K562 (cell line): ENCODE results near the gene RPS28. TPM values are rescaled to one million over a fixed set of nuclear protein-coding genes. Genes with fewer than 3 reads are reported as not detected.

Experiments used
- CTCF ChIP-seq, 3 experiments: IDR thresholded peaks in 2 of 3; conservative IDR thresholded peaks in 1 of 3; 2 replicates each; pipeline ENCODE4 v1.5.1; 2011 to 2012; ENCODE audit warnings: low read length in 3 of 3, mild to moderate bottlenecking in 3 of 3, control low read depth in 2 of 3, improper control_type of control experiment in 1 of 3, inconsistent platforms in 1 of 3, low read depth in 1 of 3, mixed read lengths in 1 of 3, moderate library complexity in 1 of 3; ENCODE audit not compliant: insufficient read depth in 2 of 3
- NEUROD1 ChIP-seq: fragments of 150-350 bp; IDR thresholded peaks from 2 replicates; pipeline ENCODE4 v1.6.1; 2014; ENCODE audit warnings: borderline replicate concordance, low read length, low read depth; ENCODE audit not compliant: partially characterized antibody
- RBM25 ChIP-seq: fragments of 200-400 bp; formaldehyde crosslinking; IDR thresholded peaks from 2 replicates; pipeline ENCODE4 v1.6.1; 2018; ENCODE audit warnings: low read length, low read depth, moderate library complexity; ENCODE audit not compliant: severe bottlenecking
- ZNF518B ChIP-seq: fragments of 250-450 bp; sonication (Bioruptor Pico); IDR thresholded peaks from 2 replicates; pipeline ENCODE4 v1.5.0; 2021; ENCODE audit warnings: mild to moderate bottlenecking, moderate library complexity
- ZNF740 ChIP-seq, 3 experiments: fragments of 200-800 bp in 1 of 3; sonication (Bioruptor generic) in 1 of 3; sonication (generic) in 1 of 3; formaldehyde crosslinking in 1 of 3; IDR thresholded peaks; 2 replicates each; pipeline versions ENCODE4 v1.6.1 to v1.8.0; 2016 to 2022; ENCODE audit warnings: mild to moderate bottlenecking in 2 of 3, missing compliant biosample characterization in 2 of 3, missing genetic modification characterization in 2 of 3, missing genetic modification reagents in 1 of 3
- ZZZ3 ChIP-seq: fragments of 450-650 bp; IDR thresholded peaks from 2 replicates; pipeline ENCODE4 v1.6.1; 2016; ENCODE audit warnings: antibody characterized with exemption, mild to moderate bottlenecking, moderate library complexity
- polyA plus RNA-seq, 8 experiments: library from polyadenylated mRNA; depleted of rRNA in 4 of 8; stranded (reverse) in 5 of 8; unstranded in 3 of 8; fragments of >200 nt; fragmentation: Nextera tagmentation in 2 of 8; fragmentation: Illumina TruSeq in 1 of 8; extraction: Ambion mirVana in 2 of 8; extraction: Trizol in 1 of 8; gene quantifications; 2 replicates each; pipeline versions ENCODE4 v1.2.1 to v1.2.3, GENCODE V29; 2011 to 2014; ENCODE audit warnings: inconsistent platforms in 1 of 8, missing spikeins in 1 of 8
- total RNA-seq, 7 experiments: library from RNA; depleted of rRNA in 6 of 7; stranded (reverse); fragments of >200 nt in 6 of 7; fragmentation: Illumina TruSeq in 2 of 7; extraction: Trizol in 2 of 7; gene quantifications; 2 replicates each; pipeline versions ENCODE4 v1.2.1 to v1.2.3, GENCODE V29; 2011 to 2021; ENCODE audit warnings: low replicate concordance in 1 of 7
- TF ChIP-seq, protein P1 (sequence below): fragments of 250-450 bp; sonication (Bioruptor Pico); IDR thresholded peaks from 2 replicates; pipeline ENCODE4 v1.5.0; 2022; ENCODE audit warnings: mild to moderate bottlenecking
- TF ChIP-seq, protein P2 (sequence below): fragments of 150-350 bp; IDR thresholded peaks from 2 replicates; pipeline ENCODE4 v1.6.1; 2014; ENCODE audit warnings: low read depth, mild to moderate bottlenecking, low read length, borderline replicate concordance
- TF ChIP-seq, protein P3 (sequence below): sonication (generic); formaldehyde crosslinking; IDR thresholded peaks from 2 replicates; pipeline ENCODE4 v1.8.0; 2022; ENCODE audit warnings: missing genetic modification reagents, mild to moderate bottlenecking, moderate library complexity, borderline replicate concordance

The RPS28 gene
- total and polyA plus RNA-seq, 9 of the 15 experiments (the other 6 are each of a cell fraction or from before 2014, with no cell fraction given) = 165 to 2,827 (median 1,303) TPM

- TF ChIP-seq, protein P1, sequence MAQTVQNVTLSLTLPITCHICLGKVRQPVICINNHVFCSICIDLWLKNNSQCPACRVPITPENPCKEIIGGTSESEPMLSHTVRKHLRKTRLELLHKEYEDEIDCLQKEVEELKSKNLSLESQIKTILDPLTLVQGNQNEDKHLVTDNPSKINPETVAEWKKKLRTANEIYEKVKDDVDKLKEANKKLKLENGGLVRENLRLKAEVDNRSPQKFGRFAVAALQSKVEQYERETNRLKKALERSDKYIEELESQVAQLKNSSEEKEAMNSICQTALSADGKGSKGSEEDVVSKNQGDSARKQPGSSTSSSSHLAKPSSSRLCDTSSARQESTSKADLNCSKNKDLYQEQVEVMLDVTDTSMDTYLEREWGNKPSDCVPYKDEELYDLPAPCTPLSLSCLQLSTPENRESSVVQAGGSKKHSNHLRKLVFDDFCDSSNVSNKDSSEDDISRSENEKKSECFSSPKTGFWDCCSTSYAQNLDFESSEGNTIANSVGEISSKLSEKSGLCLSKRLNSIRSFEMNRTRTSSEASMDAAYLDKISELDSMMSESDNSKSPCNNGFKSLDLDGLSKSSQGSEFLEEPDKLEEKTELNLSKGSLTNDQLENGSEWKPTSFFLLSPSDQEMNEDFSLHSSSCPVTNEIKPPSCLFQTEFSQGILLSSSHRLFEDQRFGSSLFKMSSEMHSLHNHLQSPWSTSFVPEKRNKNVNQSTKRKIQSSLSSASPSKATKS = no peak
- TF ChIP-seq ZNF518B (CRISPR knock-in tag) (no peak), RBM25 (peak; percentile 99), ZZZ3 (no peak), ZNF740 (CRISPR knock-in tag; IDR thresholded peaks at IDR 0.05) (peak; percentile 64; the same call in 1 of the 2 replicates), ZNF740 (tag; IDR thresholded peaks at IDR 0.05) (no peak), CTCF (IDR thresholded peaks at IDR 0.05 in 2 of 3, conservative IDR thresholded peaks at IDR 0.05 in 1 of 3; ENCODE audit: insufficient read depth in 2 of 3, low read depth in 1 of 3, low read length in 3 of 3) (peak in 1 of 3 experiments; percentile 5; a peak in 1 of 6 replicates), NEUROD1 (peak; percentile 83)
- TF ChIP-seq, protein P2, sequence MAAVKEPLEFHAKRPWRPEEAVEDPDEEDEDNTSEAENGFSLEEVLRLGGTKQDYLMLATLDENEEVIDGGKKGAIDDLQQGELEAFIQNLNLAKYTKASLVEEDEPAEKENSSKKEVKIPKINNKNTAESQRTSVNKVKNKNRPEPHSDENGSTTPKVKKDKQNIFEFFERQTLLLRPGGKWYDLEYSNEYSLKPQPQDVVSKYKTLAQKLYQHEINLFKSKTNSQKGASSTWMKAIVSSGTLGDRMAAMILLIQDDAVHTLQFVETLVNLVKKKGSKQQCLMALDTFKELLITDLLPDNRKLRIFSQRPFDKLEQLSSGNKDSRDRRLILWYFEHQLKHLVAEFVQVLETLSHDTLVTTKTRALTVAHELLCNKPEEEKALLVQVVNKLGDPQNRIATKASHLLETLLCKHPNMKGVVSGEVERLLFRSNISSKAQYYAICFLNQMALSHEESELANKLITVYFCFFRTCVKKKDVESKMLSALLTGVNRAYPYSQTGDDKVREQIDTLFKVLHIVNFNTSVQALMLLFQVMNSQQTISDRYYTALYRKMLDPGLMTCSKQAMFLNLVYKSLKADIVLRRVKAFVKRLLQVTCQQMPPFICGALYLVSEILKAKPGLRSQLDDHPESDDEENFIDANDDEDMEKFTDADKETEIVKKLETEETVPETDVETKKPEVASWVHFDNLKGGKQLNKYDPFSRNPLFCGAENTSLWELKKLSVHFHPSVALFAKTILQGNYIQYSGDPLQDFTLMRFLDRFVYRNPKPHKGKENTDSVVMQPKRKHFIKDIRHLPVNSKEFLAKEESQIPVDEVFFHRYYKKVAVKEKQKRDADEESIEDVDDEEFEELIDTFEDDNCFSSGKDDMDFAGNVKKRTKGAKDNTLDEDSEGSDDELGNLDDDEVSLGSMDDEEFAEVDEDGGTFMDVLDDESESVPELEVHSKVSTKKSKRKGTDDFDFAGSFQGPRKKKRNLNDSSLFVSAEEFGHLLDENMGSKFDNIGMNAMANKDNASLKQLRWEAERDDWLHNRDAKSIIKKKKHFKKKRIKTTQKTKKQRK = peak; percentile 52; the same call in 1 of the 2 replicates
- TF ChIP-seq, protein P3, sequence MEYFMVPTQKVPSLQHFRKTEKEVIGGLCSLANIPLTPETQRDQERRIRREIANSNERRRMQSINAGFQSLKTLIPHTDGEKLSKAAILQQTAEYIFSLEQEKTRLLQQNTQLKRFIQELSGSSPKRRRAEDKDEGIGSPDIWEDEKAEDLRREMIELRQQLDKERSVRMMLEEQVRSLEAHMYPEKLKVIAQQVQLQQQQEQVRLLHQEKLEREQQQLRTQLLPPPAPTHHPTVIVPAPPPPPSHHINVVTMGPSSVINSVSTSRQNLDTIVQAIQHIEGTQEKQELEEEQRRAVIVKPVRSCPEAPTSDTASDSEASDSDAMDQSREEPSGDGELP = peak; percentile 65; the same call in 1 of the 2 replicates
Observed at GRCh38 chr19:8342684-8343482, 21.6 kb downstream of the RPS28 start, which contains the start of gene KANK3 (continued).
